Retina (tissue), 1 donor: Measurements from ENCODE around the gene GJB5.
A peak's percentile ranks its signal among the peaks of the same experiment; 100 is the strongest.
"Not testable (repeated sequence)": the region's sequence is repeated elsewhere in the genome, so short reads cannot be mapped to it uniquely, and the experiment has no call there.

ENCODE experiments used
- DNase-seq: peaks from one replicate; pipeline ENCODE4 v3.0.0-alpha.2; 2016

Gene GJB5

GRCh38 chr1:34754964-34755637 is at the start of gene GJB5:
Gene GJB5, plus strand, starts transcription at chr1:34755047. Its CDS starts 2,284 bp downstream, at chr1:34757331.
- DNase-seq, result no peak

- no peak for DNase-seq
These were observed 49.8 kb upstream of the GJB5 start for GRCh38 chr1:34705077-34705476.

GRCh38 chr1:34708106-34708505 is 46.7 kb upstream of the GJB5 start:
- no peak for DNase-seq

GRCh38 chr1:34709547-34709946 is 45.3 kb upstream of the GJB5 start:
- no peak for DNase-seq

DNA sequence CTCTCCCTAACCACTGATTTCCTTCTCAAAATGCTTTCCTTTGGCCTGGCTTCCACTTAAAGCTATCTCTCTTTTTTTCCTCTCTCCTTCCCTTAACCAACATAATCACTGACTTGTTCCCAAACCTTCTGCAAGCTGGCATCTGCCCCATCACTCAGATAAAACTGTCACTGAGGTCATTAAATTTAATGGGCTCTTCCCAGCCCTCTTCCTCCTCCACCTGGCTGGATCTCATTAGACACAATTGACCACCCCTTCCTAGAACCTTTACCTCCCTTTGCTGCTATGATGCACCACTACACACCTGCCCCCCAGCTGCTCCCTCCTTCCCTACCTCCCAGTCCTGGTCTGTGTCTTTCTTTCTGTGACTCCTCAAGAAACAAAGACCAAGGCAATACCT is 44.0 kb upstream of the GJB5 start:
- DNase-seq, result no peak

DNA sequence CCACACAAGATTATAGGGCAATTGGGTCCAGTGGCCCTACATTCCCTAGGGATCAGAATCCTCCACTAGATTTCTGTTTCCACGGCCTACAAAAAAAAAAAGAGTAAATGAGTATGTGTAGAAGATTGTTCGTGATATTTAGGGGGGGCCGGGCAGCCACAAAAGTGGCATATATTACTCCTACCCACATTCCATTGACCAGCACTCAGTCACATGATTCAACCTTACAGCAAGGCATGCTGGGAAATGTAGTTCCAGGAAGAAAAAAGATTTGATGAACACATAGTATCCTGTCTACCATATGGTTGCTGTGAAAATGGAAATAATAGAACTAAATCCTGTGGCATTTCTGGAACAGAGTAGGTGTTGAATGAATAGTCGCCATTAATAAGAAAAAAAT is 43.4 kb upstream of the GJB5 start:
- no peak for DNase-seq

DNA sequence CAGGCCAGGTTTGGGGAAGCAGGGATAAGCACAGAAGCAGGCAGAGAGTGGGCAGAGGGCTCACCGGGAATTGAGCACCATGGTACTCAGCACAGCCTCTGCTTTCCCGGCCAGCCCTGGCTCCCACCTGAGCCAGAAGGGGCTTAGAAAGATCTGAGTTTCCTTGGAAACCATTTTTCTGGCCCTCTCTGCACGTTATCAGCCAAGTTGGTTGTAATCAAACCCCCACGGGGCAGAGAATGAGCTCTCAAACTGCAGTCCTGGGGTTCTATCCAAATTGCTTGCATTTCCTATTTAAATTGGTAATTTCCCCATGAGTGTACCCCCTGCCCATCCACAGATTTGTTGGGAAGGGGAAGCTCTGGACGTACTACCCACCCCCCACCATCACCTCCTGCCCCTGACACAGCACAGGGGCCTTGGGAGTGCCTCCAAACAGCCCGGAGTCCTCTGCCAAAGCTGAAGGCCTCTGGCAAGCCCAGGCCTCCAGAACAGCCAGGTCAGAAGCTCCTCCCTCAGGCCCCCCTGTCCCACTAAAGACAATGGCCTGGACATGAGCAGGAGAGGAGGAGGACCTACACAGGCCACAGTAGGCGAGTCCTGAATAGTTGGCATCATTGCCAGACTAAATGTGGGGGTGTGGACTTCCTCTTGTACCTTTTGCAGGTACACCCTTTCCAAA is 42.7 kb upstream of the GJB5 start:
- no peak for DNase-seq

GRCh38 chr1:34713443-34713842 is 41.4 kb upstream of the GJB5 start:
- no peak for DNase-seq

GRCh38 chr1:34714386-34714785 is 40.5 kb upstream of the GJB5 start:
- DNase-seq, result no peak

- no peak for DNase-seq
These were observed 39.7 kb upstream of the GJB5 start for GRCh38 chr1:34715139-34715538.

DNA sequence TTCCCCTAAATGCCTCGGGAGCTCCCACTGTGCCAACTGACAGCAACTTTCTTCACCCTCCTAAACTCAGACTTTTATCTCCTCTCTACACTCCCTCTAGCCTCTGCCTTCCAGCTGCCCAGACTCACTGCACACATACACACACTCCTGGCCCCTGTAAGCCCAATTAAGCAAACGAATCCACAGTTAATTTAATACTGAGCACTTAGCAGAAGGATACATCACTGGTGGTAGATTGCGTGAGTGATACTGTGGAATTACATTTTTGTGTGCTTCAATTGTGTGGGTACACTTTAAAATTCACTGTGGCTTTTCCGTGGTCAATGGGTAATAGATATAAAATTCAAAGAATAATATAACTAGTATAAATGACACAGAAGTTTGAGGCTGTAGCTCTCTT is 33.6 kb upstream of the GJB5 start:
- no peak for DNase-seq

DNA sequence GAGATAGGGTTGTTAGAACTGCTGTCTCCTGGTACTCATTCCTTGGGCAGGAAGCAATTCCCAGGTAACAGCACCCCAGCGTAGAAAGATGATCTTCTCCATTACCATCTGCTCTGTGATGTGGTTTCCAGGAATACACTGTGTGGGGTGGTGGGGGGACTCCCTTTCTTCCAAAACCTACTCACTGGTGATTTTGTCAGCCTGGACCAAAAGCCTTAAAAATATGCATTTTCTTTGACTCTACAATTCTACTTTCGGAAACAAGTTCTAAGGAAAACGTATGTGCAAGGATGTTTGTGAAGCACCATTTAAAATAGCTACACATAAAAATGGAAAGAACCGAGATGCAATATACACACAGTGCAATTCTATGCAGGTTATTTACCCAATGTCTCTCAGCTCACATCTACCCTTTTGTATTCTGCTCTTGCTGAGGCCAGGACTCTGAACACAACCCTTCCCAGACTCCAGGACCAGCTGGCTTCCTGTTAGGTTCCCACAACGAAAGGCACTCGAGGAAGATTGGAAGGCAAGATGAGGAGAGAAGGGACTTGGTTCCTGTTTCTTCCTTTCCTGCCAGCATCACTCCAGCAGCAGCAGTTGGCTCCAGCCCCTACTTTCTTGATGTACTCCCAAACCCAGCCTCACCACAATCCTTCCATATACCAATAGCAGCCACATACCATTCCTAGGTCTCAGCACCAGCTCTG is 33.0 kb upstream of the GJB5 start:
- DNase-seq, result no peak

- DNase-seq, result no peak
These were observed 28.0 kb upstream of the GJB5 start for GRCh38 chr1:34726861-34727260.

- DNase-seq, result no peak
These were observed 24.4 kb upstream of the GJB5 start for GRCh38 chr1:34730485-34730884.

GRCh38 chr1:34732831-34733230 is 22.0 kb upstream of the GJB5 start:
- not testable (repeated sequence) for DNase-seq

DNA sequence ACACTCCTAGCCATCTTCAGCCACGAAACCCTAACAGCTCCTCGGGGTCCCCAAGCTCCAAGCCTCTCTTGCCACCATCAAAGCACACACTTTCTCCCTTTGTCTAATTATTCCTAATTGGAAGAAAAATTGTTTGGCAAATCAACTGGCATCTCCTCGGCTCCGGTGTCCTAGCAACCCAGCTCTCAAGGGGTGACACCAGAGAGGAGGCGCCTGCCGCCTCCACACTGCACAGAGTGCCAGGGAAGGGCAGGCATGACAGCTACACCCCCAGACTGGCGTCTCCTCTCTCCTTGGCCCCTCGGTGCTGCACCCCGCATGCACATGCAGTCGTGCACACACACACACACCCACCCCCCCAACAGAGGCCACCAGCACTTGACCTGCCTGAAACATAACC is 18.2 kb upstream of the GJB5 start:
- DNase-seq, result no peak

DNA sequence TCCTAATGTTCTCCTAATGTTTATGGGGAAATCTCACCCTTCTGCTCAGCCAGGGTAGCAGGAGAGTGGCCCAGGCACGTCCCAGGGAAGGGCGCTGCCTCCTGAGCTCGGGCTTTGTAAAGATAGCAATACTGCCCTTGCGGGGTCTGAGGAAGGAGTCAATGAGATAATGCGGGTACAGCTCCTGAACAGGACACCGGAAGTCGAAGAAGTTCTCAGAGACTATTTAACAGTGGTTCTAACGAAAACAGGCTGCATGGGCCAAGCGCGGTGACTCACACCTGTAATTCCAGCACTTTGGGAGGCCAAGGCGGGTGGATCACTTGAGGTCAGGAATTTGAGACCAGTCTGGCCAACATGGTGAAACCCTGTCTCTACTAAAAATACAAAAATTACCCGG is 17.6 kb upstream of the GJB5 start:
- DNase-seq, result not testable (repeated sequence)

DNA sequence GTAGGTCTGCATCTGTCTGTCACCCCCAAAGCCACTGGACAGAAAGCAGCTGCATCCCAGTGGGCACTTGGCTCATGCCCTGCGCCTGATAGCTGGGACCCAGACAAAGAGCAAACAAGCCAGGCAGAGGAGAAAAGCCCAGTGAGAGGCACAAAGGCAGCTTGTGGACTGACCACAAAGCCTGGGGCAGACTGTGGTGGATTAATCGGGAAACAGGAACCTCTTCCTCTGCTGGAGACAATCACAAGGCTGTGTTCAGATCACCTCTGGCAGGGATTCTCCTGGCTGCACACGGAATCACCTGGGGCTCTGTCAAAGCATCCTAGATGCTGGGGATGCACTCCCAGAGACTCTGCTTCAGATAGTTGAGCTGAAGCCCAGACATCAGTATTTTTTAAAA is 15.2 kb upstream of the GJB5 start:
- no peak for DNase-seq

- DNase-seq, result no peak
These were observed 14.5 kb upstream of the GJB5 start for GRCh38 chr1:34740161-34740868.

- DNase-seq, result peak; percentile 87
These were observed 12.1 kb upstream of the GJB5 start for GRCh38 chr1:34742667-34743270.

DNA sequence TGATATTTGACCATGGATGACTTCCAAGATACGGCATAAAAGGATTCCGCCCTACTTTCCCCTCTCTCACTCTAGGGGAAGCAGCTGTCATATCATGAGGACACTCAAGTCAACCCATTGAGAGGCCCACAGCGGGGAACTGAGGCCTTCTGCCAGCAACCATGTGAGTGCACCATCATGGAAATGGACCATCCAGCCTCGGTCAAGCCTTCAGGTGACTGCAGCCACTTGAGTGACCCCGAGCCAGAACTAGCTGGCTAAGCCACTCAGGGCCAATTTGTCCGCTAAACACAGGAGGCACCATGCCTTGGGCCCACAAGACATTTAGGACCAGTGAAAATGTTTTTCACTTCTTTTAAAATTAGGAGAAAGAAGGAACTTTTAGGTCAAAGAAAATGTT is 11.1 kb upstream of the GJB5 start:
- DNase-seq, result no peak

DNA sequence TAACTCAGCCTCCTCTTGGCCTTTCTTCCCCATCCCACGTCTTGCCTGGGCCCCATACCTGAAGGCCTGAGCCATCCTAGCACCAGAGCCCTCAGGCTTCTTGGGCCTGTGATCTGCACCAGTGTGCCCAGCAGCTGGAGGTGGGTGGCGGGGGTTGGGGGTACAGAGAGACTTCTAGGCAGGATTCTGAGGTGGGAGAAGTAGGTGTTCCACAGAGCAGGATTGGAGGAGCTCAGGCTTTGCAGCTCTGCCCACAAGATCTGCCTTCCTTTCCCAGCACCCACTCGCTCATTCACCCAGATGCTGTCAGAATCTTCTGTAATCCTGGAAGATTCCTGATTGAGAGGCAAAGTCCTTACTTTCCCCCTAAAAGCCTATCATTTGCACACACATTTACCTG is 10.0 kb upstream of the GJB5 start:
- no peak for DNase-seq

DNA sequence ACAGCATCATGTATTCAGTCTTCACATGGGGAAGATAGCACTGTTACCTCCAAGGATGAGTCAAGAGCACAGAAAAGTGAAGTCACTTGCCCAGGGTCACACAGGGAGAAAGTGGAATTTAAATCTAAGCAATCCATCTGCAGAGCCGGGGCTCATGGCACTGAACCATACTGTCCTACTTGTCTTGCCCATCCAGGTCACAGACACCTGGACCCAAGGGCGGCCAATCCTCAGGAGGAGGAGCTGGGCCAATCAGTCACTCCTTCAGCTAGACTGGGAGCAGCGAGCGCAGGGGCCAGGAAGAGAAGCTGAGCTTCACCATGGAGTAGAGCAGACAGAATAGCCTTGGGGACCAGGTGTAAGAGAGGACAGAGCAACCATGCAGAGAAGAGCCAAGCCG is 9.2 kb upstream of the GJB5 start:
- DNase-seq, result no peak
